HS-27A (cell line): Measurements from ENCODE around the gene TARS2.

Experiments used
- DNase-seq: peaks from one replicate; pipeline ENCODE4 v3.0.0-alpha.2; 2012; ENCODE audit warnings: low read depth, missing footprints

TARS2 gene

DNA sequence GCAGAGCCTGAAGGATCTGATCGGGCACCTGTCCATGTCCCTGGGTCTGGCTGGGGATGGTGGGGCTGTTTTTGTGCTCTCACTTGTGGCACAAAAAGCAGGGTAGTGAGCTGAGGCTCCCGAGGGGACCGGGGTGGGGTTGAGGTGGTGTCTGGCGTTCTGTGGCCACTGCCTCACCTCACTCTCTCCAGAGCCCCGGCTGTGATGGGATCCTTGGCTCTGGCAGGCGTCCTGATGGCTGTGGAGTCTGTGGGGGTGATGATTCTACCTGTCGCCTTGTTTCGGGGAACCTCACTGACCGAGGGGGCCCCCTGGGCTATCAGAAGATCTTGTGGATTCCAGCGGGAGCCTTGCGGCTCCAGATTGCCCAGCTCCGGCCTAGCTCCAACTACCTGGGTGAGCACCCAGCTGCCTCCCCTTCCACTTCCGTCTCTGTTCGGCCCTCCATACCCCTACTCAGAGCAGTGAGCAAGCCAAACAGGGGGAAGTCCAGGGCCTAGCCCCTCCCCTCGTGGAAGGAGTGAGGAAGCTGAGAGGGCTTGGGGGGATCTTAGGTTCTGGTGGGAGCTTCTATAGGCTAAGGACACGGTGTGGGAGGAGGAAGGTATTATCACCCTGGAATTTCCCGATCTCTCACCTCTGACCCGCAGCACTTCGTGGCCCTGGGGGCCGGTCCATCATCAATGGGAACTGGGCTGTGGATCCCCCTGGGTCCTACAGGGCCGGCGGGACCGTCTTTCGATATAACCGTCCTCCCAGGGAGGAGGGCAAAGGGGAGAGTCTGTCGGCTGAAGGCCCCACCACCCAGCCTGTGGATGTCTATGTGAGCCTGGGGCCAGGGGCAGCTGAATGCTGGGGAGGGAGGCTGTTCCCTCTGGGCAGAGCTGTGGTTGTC lies 69.0 kb downstream of the TARS2 start:
- DNase-seq, result no peak

DNA sequence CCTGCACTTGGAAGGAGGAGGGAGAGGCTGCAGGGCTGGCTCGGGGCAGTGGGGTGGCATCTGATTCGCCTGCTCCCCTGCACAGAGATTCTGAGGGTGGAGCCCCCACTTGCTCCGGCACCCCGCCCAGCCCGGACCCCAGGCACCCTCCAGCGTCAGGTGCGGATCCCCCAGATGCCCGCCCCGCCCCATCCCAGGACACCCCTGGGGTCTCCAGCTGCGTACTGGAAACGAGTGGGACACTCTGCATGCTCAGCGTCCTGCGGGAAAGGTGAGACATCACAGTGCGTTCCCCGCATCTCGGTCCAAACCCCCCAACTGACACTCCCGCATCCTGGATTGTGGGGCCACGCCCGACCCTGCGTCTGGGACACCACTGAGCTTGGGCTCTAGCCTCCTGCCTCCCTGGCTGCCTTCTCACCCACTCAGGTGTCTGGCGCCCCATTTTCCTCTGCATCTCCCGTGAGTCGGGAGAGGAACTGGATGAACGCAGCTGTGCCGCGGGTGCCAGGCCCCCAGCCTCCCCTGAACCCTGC lies 69.9 kb downstream of the TARS2 start:
- DNase-seq, result no peak
